HL-60 (cell line): Measurements from ENCODE around the gene UFSP1.
A peak's percentile ranks its signal among the peaks of the same experiment; 100 is the strongest.

Experiments used
- DNase-seq, 2 experiments: peaks; one replicate each; pipeline ENCODE4 v3.0.0-alpha.2; 2010 to 2020; ENCODE audit warnings: low read depth in 1 of 2, low spot score in 1 of 2
- H3K27ac ChIP-seq: fragments of 250-450 bp; sonication (Bioruptor Pico); replicated peaks from 2 replicates; pipeline ENCODE4 v1.5.1; 2020; ENCODE audit warnings: mild to moderate bottlenecking, moderate library complexity
- H3K27me3 ChIP-seq: fragments of 250-450 bp; sonication (Bioruptor Pico); 2 replicates; pipeline ENCODE4 v1.5.1; 2021; ENCODE audit warnings: mild to moderate bottlenecking, moderate library complexity; ENCODE audit not compliant: insufficient read depth, poor library complexity, severe bottlenecking
- H3K4me3 ChIP-seq: replicated peaks from 2 replicates; pipeline ENCODE4 v1.5.1; 2011; ENCODE audit warnings: mild to moderate bottlenecking, control low read depth, low read length; ENCODE audit not compliant: insufficient read depth
- CTCF ChIP-seq: IDR thresholded peaks from one replicate; pipeline ENCODE4 v1.5.1; 2011; ENCODE audit warnings: low read length, control low read depth, inconsistent platforms; ENCODE audit not compliant: insufficient read depth
- GABPA ChIP-seq: IDR thresholded peaks from 2 replicates; pipeline ENCODE4 v1.6.1; 2012; ENCODE audit warnings: low read depth
- POLR2AphosphoS5 ChIP-seq: IDR thresholded peaks from 2 replicates; pipeline ENCODE4 v1.6.1; 2012; ENCODE audit warnings: low read depth
- SPI1 ChIP-seq: IDR thresholded peaks from 2 replicates; pipeline ENCODE4 v1.6.1; 2012; ENCODE audit warnings: low read depth, mild to moderate bottlenecking, borderline replicate concordance
- TF ChIP-seq, protein P1 (sequence below): IDR thresholded peaks from 2 replicates; pipeline ENCODE4 v1.6.1; 2012; ENCODE audit warnings: low read depth; ENCODE audit not compliant: insufficient replicate concordance

The UFSP1 gene

GRCh38 chr7:100893318-100893895 is 3.9 kb upstream of the UFSP1 start:
- no peak for DNase-seq
- TF ChIP-seq POLR2AphosphoS5: no peak
- no peak for TF ChIP-seq GABPA
- no peak for TF ChIP-seq CTCF
- TF ChIP-seq, protein P1, sequence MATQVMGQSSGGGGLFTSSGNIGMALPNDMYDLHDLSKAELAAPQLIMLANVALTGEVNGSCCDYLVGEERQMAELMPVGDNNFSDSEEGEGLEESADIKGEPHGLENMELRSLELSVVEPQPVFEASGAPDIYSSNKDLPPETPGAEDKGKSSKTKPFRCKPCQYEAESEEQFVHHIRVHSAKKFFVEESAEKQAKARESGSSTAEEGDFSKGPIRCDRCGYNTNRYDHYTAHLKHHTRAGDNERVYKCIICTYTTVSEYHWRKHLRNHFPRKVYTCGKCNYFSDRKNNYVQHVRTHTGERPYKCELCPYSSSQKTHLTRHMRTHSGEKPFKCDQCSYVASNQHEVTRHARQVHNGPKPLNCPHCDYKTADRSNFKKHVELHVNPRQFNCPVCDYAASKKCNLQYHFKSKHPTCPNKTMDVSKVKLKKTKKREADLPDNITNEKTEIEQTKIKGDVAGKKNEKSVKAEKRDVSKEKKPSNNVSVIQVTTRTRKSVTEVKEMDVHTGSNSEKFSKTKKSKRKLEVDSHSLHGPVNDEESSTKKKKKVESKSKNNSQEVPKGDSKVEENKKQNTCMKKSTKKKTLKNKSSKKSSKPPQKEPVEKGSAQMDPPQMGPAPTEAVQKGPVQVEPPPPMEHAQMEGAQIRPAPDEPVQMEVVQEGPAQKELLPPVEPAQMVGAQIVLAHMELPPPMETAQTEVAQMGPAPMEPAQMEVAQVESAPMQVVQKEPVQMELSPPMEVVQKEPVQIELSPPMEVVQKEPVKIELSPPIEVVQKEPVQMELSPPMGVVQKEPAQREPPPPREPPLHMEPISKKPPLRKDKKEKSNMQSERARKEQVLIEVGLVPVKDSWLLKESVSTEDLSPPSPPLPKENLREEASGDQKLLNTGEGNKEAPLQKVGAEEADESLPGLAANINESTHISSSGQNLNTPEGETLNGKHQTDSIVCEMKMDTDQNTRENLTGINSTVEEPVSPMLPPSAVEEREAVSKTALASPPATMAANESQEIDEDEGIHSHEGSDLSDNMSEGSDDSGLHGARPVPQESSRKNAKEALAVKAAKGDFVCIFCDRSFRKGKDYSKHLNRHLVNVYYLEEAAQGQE: no peak
- no peak for TF ChIP-seq SPI1
- Histone ChIP-seq H3K4me3 (no peak overlapping the region), H3K27ac (no peak overlapping the region), H3K27me3 (peaks cover 43% of the 10 kb centered on the region)

- Histone ChIP-seq H3K27ac (no peak overlapping the region), H3K4me3 (no peak overlapping the region), H3K27me3 (peaks cover 43% of the 10 kb centered on the region)
- TF ChIP-seq, protein P1: no peak
- TF ChIP-seq CTCF (no peak), SPI1 (no peak), POLR2AphosphoS5 (no peak), GABPA (no peak)
- DNase-seq: peak in 1 of 2 experiments; percentile 23
Measured at GRCh38 chr7:100892364-100893317, 3.1 kb upstream of the UFSP1 start.

DNA sequence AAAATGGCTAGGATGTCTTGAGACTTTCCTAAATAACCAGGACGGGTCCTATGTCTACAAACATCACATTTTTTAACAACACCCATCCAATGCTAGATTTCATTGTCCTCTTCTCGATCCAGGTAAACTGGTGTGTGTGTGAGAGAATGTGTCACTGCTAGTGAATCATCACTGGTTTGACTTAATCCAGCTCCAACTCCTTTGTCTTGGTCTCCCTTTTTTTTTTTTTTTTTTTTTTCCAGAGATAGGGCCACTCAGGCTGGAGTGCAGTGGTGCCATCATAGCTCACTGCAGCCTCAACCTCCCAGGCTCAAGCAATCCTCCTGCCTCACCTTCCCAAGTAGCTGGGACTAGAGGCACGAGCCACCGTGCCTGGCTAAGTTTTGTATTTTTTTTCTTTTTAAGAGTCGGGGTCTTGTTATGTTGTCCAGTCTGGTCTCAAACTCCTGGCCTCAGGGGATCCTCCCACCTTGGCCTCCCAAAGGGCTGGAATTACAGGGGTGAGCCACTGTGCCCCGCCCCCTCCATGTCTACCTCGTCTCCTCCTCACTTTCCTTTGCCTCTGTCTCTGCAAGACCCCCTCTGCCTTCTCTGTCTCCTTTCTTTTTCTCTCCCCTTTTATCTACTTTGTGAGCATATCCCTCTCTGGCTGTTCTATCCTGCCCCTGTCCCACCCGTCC is 2.2 kb upstream of the UFSP1 start:
- DNase-seq: no peak
- Histone ChIP-seq H3K27ac (no peak overlapping the region), H3K27me3 (peaks cover 38% of the 10 kb centered on the region), H3K4me3 (no peak overlapping the region)
- TF ChIP-seq GABPA (no peak), POLR2AphosphoS5 (no peak), CTCF (no peak), SPI1 (no peak)
- TF ChIP-seq, protein P1: no peak
